Progenitor cell of endocrine pancreas (in vitro differentiated cells): ENCODE data around the gene KHDC3L. TPM values are rescaled to one million over a fixed set of nuclear protein-coding genes. Genes with fewer than 3 reads are reported as not detected.

Experiments used
- DNase-seq: peaks from one replicate; pipeline ENCODE4 v3.0.0; 2021; ENCODE audit warnings: low spot score; ENCODE audit not compliant: unreplicated experiment
- H3K27ac Mint-ChIP-seq: 2 replicates; pipeline ENCODE4 v1.8.0; 2021; ENCODE audit warnings: mild to moderate bottlenecking, moderate library complexity, mixed read lengths
- H3K27me3 Mint-ChIP-seq: 2 replicates; pipeline ENCODE4 v1.8.0; 2021; ENCODE audit warnings: mixed read lengths
- H3K36me3 Mint-ChIP-seq: 2 replicates; pipeline ENCODE4 v1.8.0; 2022; ENCODE audit warnings: mixed read lengths; ENCODE audit not compliant: insufficient read depth
- H3K4me1 Mint-ChIP-seq: 2 replicates; pipeline ENCODE4 v1.8.0; 2021; ENCODE audit warnings: low read depth, mixed read lengths
- H3K4me3 Mint-ChIP-seq: 2 replicates; pipeline ENCODE4 v1.8.0; 2021; ENCODE audit warnings: low read depth, mild to moderate bottlenecking, moderate library complexity, mixed read lengths
- H3K9me3 Mint-ChIP-seq: 2 replicates; pipeline ENCODE4 v1.8.0; 2021; ENCODE audit warnings: low read depth, mixed read lengths
- CTCF ChIP-seq: fragments of 200-600 bp; sonication (generic); IDR thresholded peaks from one replicate; pipeline ENCODE4 v1.5.0; 2021; ENCODE audit warnings: antibody characterized with exemption, mild to moderate bottlenecking; ENCODE audit not compliant: unreplicated experiment
- long read RNA-seq: library from polyadenylated mRNA; unstranded; transcript quantifications from one replicate; pipeline ENCODE4 v2.0.0, GENCODE V29; 2020
- total RNA-seq: library from RNA; stranded (reverse); gene quantifications from 2 replicates; pipeline ENCODE4 v1.2.1, GENCODE V29; 2021

KHDC3L gene, protein sequence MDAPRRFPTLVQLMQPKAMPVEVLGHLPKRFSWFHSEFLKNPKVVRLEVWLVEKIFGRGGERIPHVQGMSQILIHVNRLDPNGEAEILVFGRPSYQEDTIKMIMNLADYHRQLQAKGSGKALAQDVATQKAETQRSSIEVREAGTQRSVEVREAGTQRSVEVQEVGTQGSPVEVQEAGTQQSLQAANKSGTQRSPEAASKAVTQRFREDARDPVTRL
- total RNA-seq, result not detected in 2 replicates
- long read RNA-seq, result 0 reads

DNA sequence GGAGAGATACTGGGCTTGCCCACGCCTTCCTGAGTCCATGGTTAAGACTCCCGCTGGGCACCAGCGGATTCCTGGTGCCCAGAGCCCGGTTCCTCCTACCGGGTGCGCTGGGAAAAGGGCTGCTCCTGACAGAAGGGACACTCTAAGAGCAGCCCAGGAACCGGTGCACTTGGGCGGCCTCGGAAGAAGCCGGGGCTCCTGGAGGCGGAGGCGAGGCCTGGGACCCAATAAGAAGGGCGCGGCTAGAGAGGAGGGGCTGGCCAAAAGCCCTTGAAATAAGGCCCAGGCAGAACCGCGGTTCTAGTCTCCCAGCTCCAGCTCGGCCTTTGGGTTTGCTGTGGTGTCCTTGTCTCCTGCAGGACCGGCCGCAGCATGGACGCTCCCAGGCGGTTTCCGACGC, at the start of gene KHDC3L:
KHDC3L (plus strand) TSS at position 301 of the 400 bp plus-strand sequence; CDS start at position 373, 72 bp downstream.
- no peak for TF ChIP-seq CTCF
- no peak within 1 kb of the TSS for H3K27ac Mint-ChIP-seq
- H3K4me3 Mint-ChIP-seq, result no peak within 1 kb of the TSS
- no peaks in the 10 kb centered on the region for H3K36me3 Mint-ChIP-seq
- H3K4me1 Mint-ChIP-seq, result no peaks in the 10 kb centered on the region
- no peak for DNase-seq
- H3K27me3 Mint-ChIP-seq, result no peaks in the 10 kb centered on the region
- H3K9me3 Mint-ChIP-seq, result no peaks in the 10 kb centered on the region

GRCh38 chr6:73314577-73315492, 47.6 kb upstream of the KHDC3L start:
- Mint-ChIP-seq H3K4me1 (peaks cover 3% of the 10 kb centered on the region), H3K27me3 (no peaks in the 10 kb centered on the region), H3K36me3 (peaks cover 14% of the 10 kb centered on the region), H3K27ac (no peak overlapping the region), H3K9me3 (peaks cover 43% of the 10 kb centered on the region), H3K4me3 (no peak overlapping the region)
- no peak for TF ChIP-seq CTCF
- DNase-seq, result no peak

DNA sequence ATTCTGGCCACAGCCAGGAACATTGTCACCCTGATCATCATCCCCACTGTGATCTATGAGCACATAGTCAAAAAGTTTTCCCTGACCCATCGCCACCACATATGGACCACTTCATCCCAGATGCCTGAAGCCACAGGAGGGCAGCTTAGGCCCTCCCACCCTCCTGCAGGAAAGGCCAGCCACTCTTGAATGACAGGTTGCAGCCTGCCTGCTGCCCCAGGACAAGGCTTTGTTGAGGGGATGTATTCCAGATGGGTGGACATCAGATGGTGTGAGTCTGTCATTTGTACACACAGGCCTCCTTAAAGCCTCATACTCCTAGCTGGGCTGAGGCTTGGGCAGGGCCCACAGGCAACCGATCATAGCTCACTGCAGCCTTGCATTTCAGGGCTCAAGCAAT, 39.1 kb upstream of the KHDC3L start:
- no peak for TF ChIP-seq CTCF
- Mint-ChIP-seq H3K9me3 (peaks cover 9% of the 10 kb centered on the region), H3K4me1 (no peaks in the 10 kb centered on the region), H3K36me3 (no peaks in the 10 kb centered on the region), H3K27ac (no peak overlapping the region), H3K4me3 (no peak overlapping the region), H3K27me3 (peaks cover 3% of the 10 kb centered on the region)
- no peak for DNase-seq

DNA sequence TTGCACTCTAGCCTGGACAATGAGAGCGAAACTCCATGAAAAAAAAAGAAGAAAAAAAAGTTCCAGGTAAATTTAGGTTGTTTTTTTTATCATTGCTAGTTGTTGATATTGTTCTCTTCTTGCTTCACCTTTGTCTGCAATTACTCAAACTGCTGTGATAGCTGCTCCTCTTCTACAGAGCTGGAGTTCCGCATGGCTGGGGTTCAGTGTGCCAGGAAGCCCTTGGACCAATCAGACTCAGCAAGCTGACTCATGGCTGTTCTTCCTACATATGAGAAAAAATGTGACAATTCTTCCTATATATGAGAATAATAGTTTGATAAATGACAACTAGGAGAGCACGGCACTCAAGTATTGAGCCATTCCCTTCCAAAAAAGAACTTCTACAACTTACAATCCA, 36.8 kb upstream of the KHDC3L start:
- peaks cover 3% of the 10 kb centered on the region for H3K9me3 Mint-ChIP-seq
- H3K4me3 Mint-ChIP-seq, result no peak overlapping the region
- no peak for DNase-seq
- H3K27me3 Mint-ChIP-seq, result peaks cover 6% of the 10 kb centered on the region
- no peak overlapping the region for H3K27ac Mint-ChIP-seq
- H3K4me1 Mint-ChIP-seq, result no peaks in the 10 kb centered on the region
- TF ChIP-seq CTCF, result no peak
- H3K36me3 Mint-ChIP-seq, result no peaks in the 10 kb centered on the region

GRCh38 chr6:73328790-73329189, 33.7 kb upstream of the KHDC3L start:
- DNase-seq, result no peak
- no peak for TF ChIP-seq CTCF
- Mint-ChIP-seq H3K4me1 (no peaks in the 10 kb centered on the region), H3K27ac (no peak overlapping the region), H3K27me3 (peaks cover 8% of the 10 kb centered on the region), H3K4me3 (no peak overlapping the region), H3K36me3 (no peaks in the 10 kb centered on the region), H3K9me3 (no peaks in the 10 kb centered on the region)
